Activated naive CD4-positive, alpha-beta T cell treated with anti-CD3 and anti-CD28 coated beads, Interleukin-2, amount 10 ng/mL, durations not matched to agents 7 days and 5 days (primary cell): ENCODE measurements around the gene POLE.

Source experiments
- CTCF ChIA-PET: fragments of 350-600 bp; sonication (Branson Sonifier 250); formaldehyde crosslinking; loops from one replicate; lab custom pipeline; 2021; ENCODE audit warnings: antibody characterized with exemption; lab: Charles Lee
- DNase-seq: peaks from one replicate; pipeline ENCODE4 v3.0.0-alpha.2; 2020
- H3K27ac Mint-ChIP-seq: one replicate; pipeline ENCODE4 v1.8.0; 2021; ENCODE audit warnings: mild to moderate bottlenecking, moderate library complexity, mixed read lengths
- H3K27me3 Mint-ChIP-seq: one replicate; pipeline ENCODE4 v1.8.0; 2021; ENCODE audit warnings: mild to moderate bottlenecking, mixed read lengths
- H3K36me3 Mint-ChIP-seq: one replicate; pipeline ENCODE4 v1.8.0; 2021; ENCODE audit warnings: mixed read lengths
- H3K4me1 Mint-ChIP-seq: one replicate; pipeline ENCODE4 v1.8.0; 2021; ENCODE audit warnings: mixed read lengths
- H3K4me3 Mint-ChIP-seq: one replicate; pipeline ENCODE4 v1.8.0; 2021; ENCODE audit warnings: mild to moderate bottlenecking, moderate library complexity, mixed read lengths
- H3K9me3 Mint-ChIP-seq: one replicate; pipeline ENCODE4 v1.8.0; 2021; ENCODE audit warnings: mixed read lengths

POLE gene, protein sequence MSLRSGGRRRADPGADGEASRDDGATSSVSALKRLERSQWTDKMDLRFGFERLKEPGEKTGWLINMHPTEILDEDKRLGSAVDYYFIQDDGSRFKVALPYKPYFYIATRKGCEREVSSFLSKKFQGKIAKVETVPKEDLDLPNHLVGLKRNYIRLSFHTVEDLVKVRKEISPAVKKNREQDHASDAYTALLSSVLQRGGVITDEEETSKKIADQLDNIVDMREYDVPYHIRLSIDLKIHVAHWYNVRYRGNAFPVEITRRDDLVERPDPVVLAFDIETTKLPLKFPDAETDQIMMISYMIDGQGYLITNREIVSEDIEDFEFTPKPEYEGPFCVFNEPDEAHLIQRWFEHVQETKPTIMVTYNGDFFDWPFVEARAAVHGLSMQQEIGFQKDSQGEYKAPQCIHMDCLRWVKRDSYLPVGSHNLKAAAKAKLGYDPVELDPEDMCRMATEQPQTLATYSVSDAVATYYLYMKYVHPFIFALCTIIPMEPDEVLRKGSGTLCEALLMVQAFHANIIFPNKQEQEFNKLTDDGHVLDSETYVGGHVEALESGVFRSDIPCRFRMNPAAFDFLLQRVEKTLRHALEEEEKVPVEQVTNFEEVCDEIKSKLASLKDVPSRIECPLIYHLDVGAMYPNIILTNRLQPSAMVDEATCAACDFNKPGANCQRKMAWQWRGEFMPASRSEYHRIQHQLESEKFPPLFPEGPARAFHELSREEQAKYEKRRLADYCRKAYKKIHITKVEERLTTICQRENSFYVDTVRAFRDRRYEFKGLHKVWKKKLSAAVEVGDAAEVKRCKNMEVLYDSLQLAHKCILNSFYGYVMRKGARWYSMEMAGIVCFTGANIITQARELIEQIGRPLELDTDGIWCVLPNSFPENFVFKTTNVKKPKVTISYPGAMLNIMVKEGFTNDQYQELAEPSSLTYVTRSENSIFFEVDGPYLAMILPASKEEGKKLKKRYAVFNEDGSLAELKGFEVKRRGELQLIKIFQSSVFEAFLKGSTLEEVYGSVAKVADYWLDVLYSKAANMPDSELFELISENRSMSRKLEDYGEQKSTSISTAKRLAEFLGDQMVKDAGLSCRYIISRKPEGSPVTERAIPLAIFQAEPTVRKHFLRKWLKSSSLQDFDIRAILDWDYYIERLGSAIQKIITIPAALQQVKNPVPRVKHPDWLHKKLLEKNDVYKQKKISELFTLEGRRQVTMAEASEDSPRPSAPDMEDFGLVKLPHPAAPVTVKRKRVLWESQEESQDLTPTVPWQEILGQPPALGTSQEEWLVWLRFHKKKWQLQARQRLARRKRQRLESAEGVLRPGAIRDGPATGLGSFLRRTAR (N-terminal part only)

DNA sequence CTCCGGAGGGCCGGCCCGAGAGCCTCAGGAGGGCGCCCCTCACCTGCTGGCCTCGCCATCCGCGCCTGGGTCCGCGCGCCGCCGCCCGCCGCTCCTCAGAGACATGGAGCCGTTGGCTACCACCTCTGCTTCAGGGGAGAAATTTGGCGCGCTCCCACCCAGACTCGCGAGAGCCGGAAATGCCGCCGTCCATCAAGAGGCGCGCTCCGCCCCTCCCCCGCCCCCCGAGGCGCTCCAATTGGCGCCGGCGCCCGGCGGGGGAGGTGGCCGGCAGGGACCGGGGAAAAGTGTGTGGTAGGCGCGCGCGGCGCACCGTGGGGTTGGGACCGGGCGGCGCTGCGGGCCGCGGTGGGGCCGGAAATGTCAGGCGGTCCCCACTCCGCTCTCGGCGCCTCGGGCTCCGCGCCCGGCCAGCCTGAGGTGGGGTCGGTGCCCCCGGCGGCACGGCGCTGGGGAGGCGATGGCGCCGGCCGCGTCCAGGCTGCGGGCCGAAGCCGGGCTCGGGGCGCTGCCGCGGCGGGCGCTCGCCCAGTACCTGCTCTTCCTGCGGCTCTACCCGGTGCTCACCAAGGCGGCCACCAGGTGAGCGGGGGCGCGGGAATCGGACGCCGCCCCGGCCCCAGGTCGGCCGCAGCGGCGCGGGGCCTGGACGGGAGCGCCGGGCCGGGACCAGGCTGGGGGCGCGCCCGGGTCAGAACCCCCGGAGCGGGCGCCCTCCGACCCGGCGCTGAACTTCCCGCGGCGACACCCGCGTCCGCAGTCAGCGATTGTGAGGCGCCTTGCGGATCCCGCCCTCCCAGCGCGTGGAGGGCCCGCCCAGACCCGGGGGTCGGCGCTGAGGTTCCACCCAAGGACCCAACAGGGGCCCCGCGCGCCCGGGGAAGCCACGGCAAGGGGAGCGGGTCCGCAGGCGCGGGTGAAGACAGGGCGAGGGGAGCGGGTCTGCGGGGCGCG, at the start of gene POLE, which contains the start of gene PXMP2:
POLE (minus strand) TSS at position 132 of the 954 bp plus-strand sequence; CDS start at position 105, 27 bp downstream.
PXMP2 (plus strand) TSS at position 377 of the 954 bp plus-strand sequence; CDS start at position 461, 84 bp downstream.
- H3K9me3 Mint-ChIP-seq = no peaks in the 10 kb centered on the region
- H3K36me3 Mint-ChIP-seq = peaks cover 32% of the 10 kb centered on the region
- CTCF ChIA-PET = no interaction called here
- peak; percentile 98 for DNase-seq
- peak within 1 kb of the TSS; percentile 85 for H3K4me3 Mint-ChIP-seq
- no peaks in the 10 kb centered on the region for H3K27me3 Mint-ChIP-seq
- H3K27ac Mint-ChIP-seq = peak within 1 kb of the TSS; percentile 90
- H3K4me1 Mint-ChIP-seq = peaks cover 30% of the 10 kb centered on the region

DNA sequence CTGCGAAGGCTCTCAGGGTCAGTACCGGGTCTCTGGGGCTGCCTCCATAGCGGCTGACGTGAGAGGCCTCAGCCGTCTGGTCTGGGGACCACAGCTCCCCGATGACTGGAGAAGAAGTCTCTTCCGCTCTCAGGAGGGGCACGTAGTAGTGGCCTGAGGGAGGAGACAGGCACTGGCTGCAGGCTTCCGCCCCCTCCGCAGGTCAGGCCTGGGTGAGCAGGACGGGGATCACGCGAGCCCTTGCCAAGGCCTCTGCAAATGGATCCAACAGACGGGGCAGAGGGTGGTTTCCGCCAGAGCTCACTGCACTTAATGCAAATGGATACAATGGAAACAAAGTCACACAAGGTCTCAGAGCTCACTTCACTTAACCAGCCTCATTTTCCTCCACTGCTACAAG, 49.8 kb upstream of the POLE start:
- H3K27me3 Mint-ChIP-seq = no peaks in the 10 kb centered on the region
- no peak overlapping the region for H3K27ac Mint-ChIP-seq
- H3K4me3 Mint-ChIP-seq = no peak overlapping the region
- no peaks in the 10 kb centered on the region for H3K4me1 Mint-ChIP-seq
- H3K36me3 Mint-ChIP-seq = peaks cover 71% of the 10 kb centered on the region
- H3K9me3 Mint-ChIP-seq = no peaks in the 10 kb centered on the region
- no peak for DNase-seq
- CTCF ChIA-PET = no interaction called here

DNA sequence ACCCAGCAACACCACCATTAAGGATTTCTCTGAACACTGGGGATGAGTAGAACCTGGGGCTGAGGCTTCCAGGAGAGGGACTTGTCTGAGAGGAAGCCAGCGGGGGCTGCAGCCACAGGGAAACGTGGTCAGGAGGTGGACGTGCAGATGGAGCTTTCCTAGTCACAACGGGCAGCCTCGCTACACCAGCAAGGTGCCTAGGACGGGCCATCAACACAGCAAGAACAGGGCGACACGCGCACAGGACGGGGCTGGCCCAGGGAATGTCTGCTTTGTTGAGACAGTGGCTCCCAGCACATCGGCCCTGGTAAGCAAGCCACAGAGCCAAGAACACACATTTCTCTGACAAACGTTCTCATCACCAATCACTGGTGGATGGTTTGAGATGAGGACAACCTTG, 49.2 kb upstream of the POLE start:
- Mint-ChIP-seq H3K27ac (no peak overlapping the region), H3K36me3 (peaks cover 73% of the 10 kb centered on the region), H3K9me3 (no peaks in the 10 kb centered on the region), H3K4me1 (no peaks in the 10 kb centered on the region), H3K27me3 (no peaks in the 10 kb centered on the region), H3K4me3 (no peak overlapping the region)
- CTCF ChIA-PET = no interaction called here
- no peak for DNase-seq

DNA sequence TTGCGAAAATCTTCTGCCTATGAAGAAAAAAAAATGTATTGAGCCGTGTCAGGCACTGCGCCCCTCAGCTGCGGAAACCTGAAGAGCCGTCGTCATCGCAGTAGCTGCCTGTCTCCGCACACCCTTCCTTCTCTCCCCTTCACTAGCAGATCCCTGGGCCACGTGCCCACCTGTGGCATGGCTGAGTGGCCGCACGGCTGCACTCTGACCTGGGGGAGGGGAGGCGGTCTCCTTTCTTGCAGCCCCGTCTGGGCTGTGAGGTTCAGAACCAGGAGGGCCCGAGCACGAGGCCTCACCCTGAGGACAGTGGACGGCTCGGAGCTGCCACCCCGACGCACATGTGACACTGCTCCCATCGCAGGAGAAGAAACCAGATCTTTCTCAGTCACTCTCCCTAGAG, 48.4 kb upstream of the POLE start:
- Mint-ChIP-seq H3K4me3 (no peak overlapping the region), H3K9me3 (no peaks in the 10 kb centered on the region), H3K4me1 (no peaks in the 10 kb centered on the region), H3K27ac (no peak overlapping the region), H3K36me3 (peaks cover 71% of the 10 kb centered on the region), H3K27me3 (no peaks in the 10 kb centered on the region)
- no peak for DNase-seq
- CTCF ChIA-PET = no interaction called here

DNA sequence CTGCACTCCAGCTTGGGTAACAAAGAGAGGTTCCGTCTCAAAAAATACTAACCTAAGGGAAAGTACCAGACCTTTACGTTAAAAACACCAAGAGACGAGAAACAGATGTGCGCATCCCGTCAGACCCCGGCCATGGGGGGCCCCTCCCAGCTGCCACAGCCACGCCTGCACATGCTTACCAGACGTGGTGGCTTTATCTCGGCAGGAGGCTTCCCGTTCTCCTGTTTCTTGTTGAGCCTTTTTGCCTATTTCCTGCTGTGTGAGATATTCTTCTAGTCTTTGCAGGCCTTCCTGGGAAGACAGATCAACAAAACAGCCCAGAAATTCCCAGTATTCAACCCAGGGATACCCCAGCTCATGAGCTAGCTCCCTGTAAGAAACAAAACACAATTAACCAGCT, 47.1 kb upstream of the POLE start:
- Mint-ChIP-seq H3K27ac (no peak overlapping the region), H3K36me3 (peaks cover 72% of the 10 kb centered on the region), H3K9me3 (peaks cover 2% of the 10 kb centered on the region), H3K4me1 (no peaks in the 10 kb centered on the region), H3K4me3 (no peak overlapping the region), H3K27me3 (no peaks in the 10 kb centered on the region)
- CTCF ChIA-PET = no interaction called here
- no peak for DNase-seq

DNA sequence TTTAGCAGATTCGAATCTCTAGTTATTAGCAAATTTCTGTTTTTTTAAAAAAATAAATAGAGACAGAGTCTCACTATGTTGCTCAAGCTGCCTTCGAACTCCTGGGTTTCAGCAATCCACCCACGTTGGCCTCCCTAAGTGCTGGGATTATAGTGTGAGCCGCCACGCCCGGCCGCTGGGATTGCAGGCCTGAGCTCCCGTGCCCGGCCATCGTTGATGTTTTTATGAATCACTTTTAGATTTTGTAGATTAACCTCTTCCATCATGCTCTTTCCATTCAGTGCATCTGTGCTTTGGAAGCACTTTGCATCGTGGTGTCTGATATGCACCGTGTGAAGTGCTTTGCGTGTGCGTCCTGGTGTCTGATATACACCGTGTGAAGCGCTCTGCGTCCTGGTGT, 44.4 kb upstream of the POLE start:
- Mint-ChIP-seq H3K4me3 (no peak overlapping the region), H3K27me3 (no peaks in the 10 kb centered on the region), H3K27ac (no peak overlapping the region), H3K9me3 (peaks cover 2% of the 10 kb centered on the region), H3K36me3 (peaks cover 80% of the 10 kb centered on the region), H3K4me1 (no peaks in the 10 kb centered on the region)
- no peak for DNase-seq
- CTCF ChIA-PET = interaction anchor here (0.6 kb wide), 1 partner anchor 22 kb away, joined by 3 read pairs; no protein-coding TSS in a partner anchor

DNA sequence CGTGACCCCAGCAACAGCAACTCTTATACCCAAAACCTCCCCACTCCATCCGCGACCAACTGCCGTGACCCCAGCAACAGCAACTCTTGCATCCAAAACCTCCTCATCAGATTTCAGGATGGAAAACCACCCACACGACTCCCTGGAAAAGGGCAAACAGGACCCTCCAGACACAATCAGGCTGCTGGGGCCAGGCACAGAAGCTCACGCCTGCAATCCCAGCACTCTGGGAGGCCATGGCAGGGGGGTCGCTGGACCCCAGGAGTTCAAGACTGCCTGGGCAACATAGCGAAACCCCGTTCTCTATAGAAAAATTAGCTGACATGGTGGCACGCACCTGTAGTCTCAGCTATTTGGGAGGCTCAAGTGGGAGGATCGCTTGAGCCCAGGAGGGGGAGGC, 43.2 kb upstream of the POLE start:
- DNase-seq = no peak
- H3K4me1 Mint-ChIP-seq = no peaks in the 10 kb centered on the region
- peaks cover 2% of the 10 kb centered on the region for H3K9me3 Mint-ChIP-seq
- no peak overlapping the region for H3K27ac Mint-ChIP-seq
- H3K27me3 Mint-ChIP-seq = no peaks in the 10 kb centered on the region
- no peak overlapping the region for H3K4me3 Mint-ChIP-seq
- CTCF ChIA-PET = interaction anchor here (1.0 kb wide), 1 partner anchor 11 kb away, joined by 3 read pairs; no protein-coding TSS in a partner anchor
- H3K36me3 Mint-ChIP-seq = peaks cover 83% of the 10 kb centered on the region

DNA sequence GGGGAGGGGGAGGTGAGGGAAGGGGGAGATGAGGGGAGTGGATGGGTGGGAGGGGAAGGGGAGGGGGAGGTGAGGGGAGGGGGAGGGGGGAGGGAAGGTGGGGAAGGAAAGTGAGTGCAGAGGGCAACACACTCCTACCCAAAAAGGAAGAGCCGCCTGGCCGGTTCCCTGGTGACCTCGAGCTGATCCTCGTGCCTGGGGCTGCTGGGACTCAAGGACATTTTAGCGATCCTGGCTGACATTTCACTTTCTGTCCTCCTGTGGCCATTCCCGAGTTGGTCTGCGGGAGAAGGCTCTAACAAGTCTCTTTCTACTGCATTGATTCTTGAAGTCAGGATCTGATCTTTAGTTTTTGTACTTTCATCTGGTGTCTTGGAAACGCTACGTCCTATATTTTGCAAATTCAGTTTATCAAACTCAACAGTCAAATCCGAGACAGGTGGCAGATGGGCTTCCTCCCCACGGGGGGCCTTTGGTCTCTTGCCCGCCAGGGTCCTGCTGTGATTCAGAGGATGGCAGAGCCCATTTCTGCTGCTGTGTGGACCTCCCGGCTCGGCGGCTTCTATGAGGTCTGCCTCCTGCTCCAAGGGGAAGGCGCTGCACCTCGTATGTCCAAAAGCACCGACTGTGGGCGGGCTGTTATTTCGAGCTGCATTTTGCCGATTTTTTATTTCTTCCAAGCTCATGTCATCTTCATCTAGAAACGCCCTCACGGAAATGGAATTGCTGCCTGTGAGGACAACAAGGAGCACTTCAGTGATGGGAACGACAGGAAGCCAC, 42.6 kb upstream of the POLE start:
- Mint-ChIP-seq H3K9me3 (peaks cover 2% of the 10 kb centered on the region), H3K36me3 (peaks cover 80% of the 10 kb centered on the region), H3K4me3 (no peak overlapping the region), H3K27me3 (no peaks in the 10 kb centered on the region), H3K27ac (no peak overlapping the region), H3K4me1 (no peaks in the 10 kb centered on the region)
- CTCF ChIA-PET = interaction anchor here (1.0 kb wide), 1 partner anchor 12 kb away, joined by 3 read pairs; no protein-coding TSS in a partner anchor
- DNase-seq = no peak

DNA sequence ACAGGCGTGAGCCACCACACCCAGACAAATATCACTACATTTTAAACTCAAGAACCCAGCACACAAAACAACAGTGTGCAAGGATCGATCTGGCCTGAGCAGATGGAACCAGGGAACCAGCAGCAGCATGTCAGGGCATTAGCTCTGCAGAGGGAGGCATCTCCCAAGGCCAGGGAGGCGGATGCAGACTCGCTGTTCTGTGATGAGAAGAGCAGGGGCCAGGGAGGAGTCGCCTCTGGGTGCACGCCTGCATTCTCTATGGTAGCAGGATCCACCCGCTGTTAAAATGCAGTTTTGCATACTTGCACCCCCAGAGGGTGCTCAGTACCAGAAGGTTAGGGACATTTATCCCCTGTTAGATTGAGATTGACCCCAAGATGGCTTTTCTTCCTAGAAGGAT, 41.4 kb upstream of the POLE start:
- no peak overlapping the region for H3K4me3 Mint-ChIP-seq

DNA sequence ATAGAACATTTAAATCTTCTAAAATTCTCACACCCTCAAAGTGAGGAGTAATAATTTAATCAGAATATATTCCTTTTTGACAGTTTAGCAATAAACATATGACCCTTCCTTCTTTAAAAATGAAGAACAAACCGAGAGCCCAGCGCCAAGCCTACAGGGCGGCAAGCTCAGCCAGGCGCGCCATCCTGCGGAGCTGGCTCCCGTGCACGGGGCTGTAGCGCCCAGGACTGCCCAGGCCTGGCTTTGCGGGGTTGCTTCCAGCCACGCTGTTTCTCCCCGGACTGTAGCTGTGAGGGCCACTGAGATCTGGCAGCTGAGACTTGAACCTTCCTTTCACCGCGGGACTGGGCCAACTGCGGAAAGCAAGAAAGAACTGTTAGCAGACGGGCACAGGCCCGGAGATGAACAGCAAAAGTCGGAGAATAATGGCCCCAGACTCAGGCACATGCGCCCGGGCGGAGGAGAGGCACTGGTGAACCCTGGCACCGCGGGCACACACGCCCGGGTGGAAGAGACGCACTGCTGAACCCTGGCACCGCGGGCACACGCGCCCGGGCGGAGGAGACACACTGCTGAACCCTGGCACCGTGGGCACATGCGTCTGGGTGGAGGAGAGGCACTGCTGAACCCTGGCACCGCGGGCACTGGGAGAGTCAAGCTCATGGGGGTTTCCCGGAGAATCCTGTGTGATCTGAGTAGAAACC, 40.1 kb upstream of the POLE start:
- peaks cover 65% of the 10 kb centered on the region for H3K36me3 Mint-ChIP-seq
- no peak for DNase-seq
- CTCF ChIA-PET = no interaction called here
- H3K27me3 Mint-ChIP-seq = no peaks in the 10 kb centered on the region
- H3K27ac Mint-ChIP-seq = peak overlapping the region; percentile 28
- peaks cover 2% of the 10 kb centered on the region for H3K9me3 Mint-ChIP-seq
- no peak overlapping the region for H3K4me3 Mint-ChIP-seq
- no peaks in the 10 kb centered on the region for H3K4me1 Mint-ChIP-seq

More for the DNA sequence above, 41.4 kb upstream of the POLE start:
- CTCF ChIA-PET = no interaction called here
- peaks cover 2% of the 10 kb centered on the region for H3K9me3 Mint-ChIP-seq
- no peaks in the 10 kb centered on the region for H3K4me1 Mint-ChIP-seq
- H3K36me3 Mint-ChIP-seq = peaks cover 75% of the 10 kb centered on the region
- no peaks in the 10 kb centered on the region for H3K27me3 Mint-ChIP-seq
- DNase-seq = no peak
- H3K27ac Mint-ChIP-seq = peak overlapping the region; percentile 77

DNA sequence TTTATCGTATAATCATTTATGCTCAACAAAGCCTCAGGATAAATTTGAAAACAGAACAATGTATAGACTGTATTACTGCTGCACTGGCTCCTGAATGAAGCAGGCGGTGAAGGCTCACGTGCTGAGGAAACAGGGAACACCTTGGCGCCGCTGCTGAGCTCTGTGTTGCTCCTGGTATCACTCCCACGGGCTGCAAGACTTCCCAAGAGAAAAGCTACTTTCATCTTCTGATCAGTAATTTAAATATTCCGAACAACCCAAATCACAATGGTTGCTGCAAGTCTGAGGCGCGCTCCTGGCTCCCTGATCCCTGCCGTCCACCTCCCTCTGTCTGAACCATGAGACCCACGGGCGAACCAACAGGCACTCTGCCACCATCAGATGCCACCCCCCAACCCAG, 39.2 kb upstream of the POLE start:
- Mint-ChIP-seq H3K36me3 (peaks cover 63% of the 10 kb centered on the region), H3K4me1 (no peaks in the 10 kb centered on the region), H3K9me3 (peaks cover 2% of the 10 kb centered on the region), H3K27ac (no peak overlapping the region), H3K27me3 (no peaks in the 10 kb centered on the region), H3K4me3 (no peak overlapping the region)
- CTCF ChIA-PET = no interaction called here
- no peak for DNase-seq
